Thoracic aorta (tissue), 2 donors: ENCODE results near the gene VDR. TPM values are rescaled to one million over a fixed set of nuclear protein-coding genes. Genes with fewer than 3 reads are reported as not detected.

ENCODE experiments used
- ATAC-seq: fragments of 150-250 bp; one replicate; pipeline ENCODE4 v1.8.0; 2017; ENCODE audit warnings: low read depth; ENCODE audit not compliant: insufficient number of reproducible peaks, low FRiP score
- DNase-seq: peaks from one replicate; pipeline ENCODE4 v3.0.0-alpha.2; 2020; ENCODE audit warnings: low spot score
- H3K27ac ChIP-seq, 2 donors: fragments of 200-600 bp; sonication (generic); 1 replicate in 1 of 2; 2 replicates in 1 of 2; pipeline ENCODE4 v1.5.1; 2016; ENCODE audit warnings: mild to moderate bottlenecking in 2 of 2, moderate library complexity in 2 of 2
- H3K27me3 ChIP-seq: fragments of 200-600 bp; sonication (generic); replicated peaks from 2 replicates; pipeline ENCODE4 v1.6.0; 2016; ENCODE audit warnings: mild to moderate bottlenecking; ENCODE audit not compliant: insufficient read depth
- H3K36me3 ChIP-seq: fragments of 200-600 bp; sonication (generic); one replicate; pipeline ENCODE4 v1.5.1; 2016
- H3K4me1 ChIP-seq, 2 donors: fragments of 200-600 bp; sonication (generic); 1 replicate in 1 of 2; 2 replicates in 1 of 2; pipeline versions ENCODE4 v1.5.1 to v1.6.0; 2016; ENCODE audit warnings: low read depth in 2 of 2, mild to moderate bottlenecking in 1 of 2; ENCODE audit not compliant: control insufficient read depth in 1 of 2
- H3K4me3 ChIP-seq: fragments of 200-600 bp; sonication (generic); 2 replicates; pipeline ENCODE4 v1.5.1; 2016; ENCODE audit warnings: mild to moderate bottlenecking
- H3K9me3 ChIP-seq: fragments of 200-600 bp; sonication (generic); 2 replicates; pipeline ENCODE4 v1.5.1; 2016
- CTCF ChIP-seq: fragments of 200-600 bp; sonication (generic); IDR thresholded peaks from one replicate; pipeline ENCODE4 v1.5.1; 2019; ENCODE audit warnings: antibody characterized with exemption
- total RNA-seq, 2 donors: library from RNA; depleted of rRNA; stranded (reverse); fragments of >200 nt; gene quantifications; one replicate each; pipeline versions ENCODE4 v1.1.0 to v1.2.3, GENCODE V29; 2016

VDR gene
- total RNA-seq, 2 donors from 2014 or later: 6.8 to 10.3 TPM

- peaks cover 0 to 6% of the 10 kb centered on the region in 2 donors for H3K4me1 ChIP-seq
- no peak for DNase-seq
- H3K27ac ChIP-seq: no peak overlapping the region
- no peaks in the 10 kb centered on the region for H3K36me3 ChIP-seq
- ATAC-seq: no peak
- TF ChIP-seq CTCF: no peak
- no peak overlapping the region for H3K4me3 ChIP-seq
- no peaks in the 10 kb centered on the region for H3K27me3 ChIP-seq
- no peaks in the 10 kb centered on the region for H3K9me3 ChIP-seq
These were observed 42.5 kb upstream of the VDR start for GRCh38 chr12:47947341-47947740.

- H3K4me3 ChIP-seq: no peak overlapping the region
- DNase-seq (no peak), ATAC-seq (no peak)
- no peak overlapping the region for H3K27ac ChIP-seq
- TF ChIP-seq CTCF: no peak
- H3K36me3 ChIP-seq: no peaks in the 10 kb centered on the region
- H3K9me3 ChIP-seq: no peaks in the 10 kb centered on the region
- H3K27me3 ChIP-seq: no peaks in the 10 kb centered on the region
- H3K4me1 ChIP-seq: peaks cover 0 to 10% of the 10 kb centered on the region in 2 donors
These were observed 41.9 kb upstream of the VDR start for GRCh38 chr12:47946413-47947323.

GRCh38 chr12:47945341-47945728 is 40.5 kb upstream of the VDR start:
- H3K4me3 ChIP-seq: no peak overlapping the region
- H3K9me3 ChIP-seq: no peaks in the 10 kb centered on the region
- no peak for DNase-seq
- no peaks in the 10 kb centered on the region for H3K36me3 ChIP-seq
- no peak overlapping the region for H3K27ac ChIP-seq
- ATAC-seq: no peak
- H3K27me3 ChIP-seq: no peaks in the 10 kb centered on the region
- no peak for TF ChIP-seq CTCF
- H3K4me1 ChIP-seq: peaks cover 0 to 10% of the 10 kb centered on the region in 2 donors

GRCh38 chr12:47944685-47945340 is 40.0 kb upstream of the VDR start:
- Histone ChIP-seq H3K9me3 (no peaks in the 10 kb centered on the region), H3K36me3 (no peaks in the 10 kb centered on the region), H3K4me3 (no peak overlapping the region), H3K27me3 (no peaks in the 10 kb centered on the region), H3K27ac (no peak overlapping the region), H3K4me1 (peaks cover 0 to 10% of the 10 kb centered on the region in 2 donors)
- no peak for DNase-seq
- ATAC-seq: no peak
- no peak for TF ChIP-seq CTCF

- H3K27me3 ChIP-seq: no peaks in the 10 kb centered on the region
- H3K36me3 ChIP-seq: no peaks in the 10 kb centered on the region
- ATAC-seq (no peak), DNase-seq (no peak)
- no peak overlapping the region for H3K27ac ChIP-seq
- H3K4me3 ChIP-seq: no peak overlapping the region
- peaks cover 0 to 4% of the 10 kb centered on the region in 2 donors for H3K4me1 ChIP-seq
- no peak for TF ChIP-seq CTCF
- no peaks in the 10 kb centered on the region for H3K9me3 ChIP-seq
These were observed 39.0 kb upstream of the VDR start for GRCh38 chr12:47943623-47944340.
